Prostate gland (tissue), 2 donors: ENCODE results near the gene IFT81.

Source experiments
- CTCF ChIP-seq, 4 experiments: fragments of 200-600 bp in 2 of 4; fragments of 450-650 bp in 2 of 4; sonication (generic) in 2 of 4; IDR thresholded peaks; 1 replicate in 3 of 4; 2 replicates in 1 of 4; pipeline ENCODE4 v1.5.1; 2016 to 2019; ENCODE audit warnings: antibody characterized with exemption in 4 of 4, mild to moderate bottlenecking in 2 of 4, moderate library complexity in 2 of 4
- POLR2A ChIP-seq: fragments of 450-650 bp; IDR thresholded peaks from one replicate; pipeline ENCODE4 v1.6.1; 2016; ENCODE audit warnings: antibody characterized with exemption, mild to moderate bottlenecking
- POLR2AphosphoS5 ChIP-seq: sonication (generic); formaldehyde crosslinking; IDR thresholded peaks from one replicate; pipeline ENCODE4 v1.6.1; 2017; ENCODE audit warnings: antibody characterized with exemption

DNA sequence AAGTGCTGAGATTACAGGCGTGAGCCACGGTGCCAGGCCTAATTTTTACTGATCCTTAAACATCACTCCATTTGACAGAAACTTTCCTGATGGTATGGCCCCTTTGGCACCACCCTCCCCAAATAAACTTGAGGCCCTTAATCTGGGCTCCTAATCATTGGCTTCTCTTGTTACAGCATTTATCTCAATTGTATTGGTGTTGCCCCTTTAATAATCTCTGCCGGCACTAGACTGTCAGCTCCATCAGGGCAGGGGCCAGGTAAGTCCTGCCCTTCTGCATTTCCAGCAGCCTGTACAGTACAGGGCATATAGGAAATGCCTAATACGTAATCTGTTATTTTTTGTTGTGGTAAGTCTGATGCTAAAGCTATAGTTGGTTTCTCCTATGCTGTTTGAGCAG lies 1.2 kb upstream of the IFT81 start:
- TF ChIP-seq CTCF (IDR thresholded peaks at IDR 0.05) = no peak
- TF ChIP-seq POLR2A = no peak
- TF ChIP-seq POLR2AphosphoS5 = no peak
